DMS114 treated with DMSO at 0.1 percent for 48 hours (cell line): Measurements from ENCODE around the gene NTN3.
"Not testable (repeated sequence)": the region's sequence is repeated elsewhere in the genome, so short reads cannot be mapped to it uniquely, and the experiment has no call there.

ENCODE experiments used
- DNase-seq: peaks from one replicate; lab custom pipeline; 2025; ENCODE audit not compliant: unreplicated experiment; lab: John Stamatoyannopoulos, UW

The NTN3 gene

GRCh38 chr16:2471016-2471652 is at the start of gene NTN3:
NTN3 (plus strand) TSS chr16:2471297; CDS start chr16:2471702, 405 bp downstream.
- DNase-seq = no peak

- no peak for DNase-seq
These were observed 48.8 kb upstream of the NTN3 start for GRCh38 chr16:2422123-2422867.

GRCh38 chr16:2424061-2425007 is 46.8 kb upstream of the NTN3 start:
- DNase-seq = no peak

- DNase-seq = no peak
These were observed 46.0 kb upstream of the NTN3 start for GRCh38 chr16:2425008-2425518.

GRCh38 chr16:2425825-2426430 is 45.2 kb upstream of the NTN3 start:
- DNase-seq = no peak

GRCh38 chr16:2426941-2427361 is 44.1 kb upstream of the NTN3 start:
- no peak for DNase-seq

GRCh38 chr16:2427526-2427925 is 43.6 kb upstream of the NTN3 start:
- DNase-seq = no peak

GRCh38 chr16:2428051-2428783 is 42.9 kb upstream of the NTN3 start:
- DNase-seq = no peak

- DNase-seq = no peak
These were observed 42.4 kb upstream of the NTN3 start for GRCh38 chr16:2428784-2429033.

- peak; percentile 80 for DNase-seq
These were observed 41.9 kb upstream of the NTN3 start, which contains the start of gene CCNF for GRCh38 chr16:2429034-2429770. CCNF (plus strand) TSS chr16:2429447; CDS start chr16:2429482, 35 bp downstream.

- DNase-seq = no peak
These were observed 41.1 kb upstream of the NTN3 start for GRCh38 chr16:2429771-2430663.

- DNase-seq = no peak
These were observed 38.8 kb upstream of the NTN3 start for GRCh38 chr16:2432286-2432685.

GRCh38 chr16:2432801-2433505 is 38.1 kb upstream of the NTN3 start:
- DNase-seq = no peak

GRCh38 chr16:2435236-2435635 is 35.9 kb upstream of the NTN3 start:
- DNase-seq = not testable (repeated sequence)

GRCh38 chr16:2436110-2436509 is 35.0 kb upstream of the NTN3 start:
- no peak for DNase-seq

GRCh38 chr16:2437032-2437790 is 33.9 kb upstream of the NTN3 start:
- DNase-seq = no peak

- no peak for DNase-seq
These were observed 33.0 kb upstream of the NTN3 start for GRCh38 chr16:2438121-2438520.
